Endothelial cell of umbilical vein (primary cell): Measurements from ENCODE around the gene CDC25A. TPM values are rescaled to one million over a fixed set of nuclear protein-coding genes. Genes with fewer than 3 reads are reported as not detected.

Experiments used
- BruUV-seq: library from RNA; stranded (reverse); fragments of 400-500 nt; replicated peaks from 2 replicates; lab custom pipeline; 2021; lab: Mats Ljungman, UMichigan
- CTCF ChIA-PET: fragments of 300-600, 350-600 bp; sonication (Branson Sonifier 250); formaldehyde crosslinking; loops from one replicate; lab custom pipeline; 2021; ENCODE audit warnings: antibody characterized with exemption, inconsistent platforms; lab: Charles Lee
- POLR2A ChIA-PET: fragments of 300-600, 350-600 bp; sonication (Branson Sonifier 250); formaldehyde crosslinking; loops from one replicate; lab custom pipeline; 2021; ENCODE audit warnings: antibody characterized with exemption, inconsistent platforms; lab: Charles Lee
- DNase-seq: peaks from one replicate; pipeline ENCODE4 v3.0.0-alpha.2; 2011; ENCODE audit warnings: low read depth, low spot score
- FAIRE-seq: peaks from 2 replicates; lab custom pipeline; 2011; peaks lifted over from hg19 to GRCh38; lab: Jason Lieb, UNC
- H2AFZ ChIP-seq: 2 replicates; pipeline ENCODE4 v1.6.0; 2012; ENCODE audit warnings: low read depth, low read length, control low read depth, inconsistent platforms
- H3K27ac ChIP-seq: 2 replicates; pipeline ENCODE4 v1.5.1; 2011; ENCODE audit warnings: low read depth, mild to moderate bottlenecking, control low read depth, low read length, moderate library complexity; ENCODE audit not compliant: insufficient read depth
- H3K27me3 ChIP-seq, 2 experiments: 2 replicates each; pipeline versions ENCODE4 v1.6.0 to v1.6.1; 2011; ENCODE audit warnings: low read length in 2 of 2, mixed read lengths in 1 of 2; ENCODE audit not compliant: control insufficient read depth in 2 of 2, insufficient read depth in 2 of 2
- H3K36me3 ChIP-seq, 2 experiments: 2 replicates in 1 of 2; 3 replicates in 1 of 2; pipeline ENCODE4 v1.5.1; 2011; ENCODE audit warnings: low read length in 2 of 2, mild to moderate bottlenecking in 1 of 2, moderate library complexity in 1 of 2; ENCODE audit not compliant: control insufficient read depth in 2 of 2, insufficient read depth in 2 of 2; ENCODE audit errors: extremely low read depth in 1 of 2
- H3K4me1 ChIP-seq: 3 replicates; pipeline ENCODE4 v1.5.1; 2011; ENCODE audit warnings: mild to moderate bottlenecking, low read length; ENCODE audit not compliant: control insufficient read depth, insufficient read depth; ENCODE audit errors: extremely low read depth
- H3K4me2 ChIP-seq: 2 replicates; pipeline ENCODE4 v1.6.1; 2011; ENCODE audit warnings: low read length, control low read depth, mixed read lengths; ENCODE audit not compliant: insufficient read depth
- H3K4me3 ChIP-seq, 3 experiments: fragments of 200-600 bp in 1 of 3; sonication (generic), shearing (Covaris generic) in 1 of 3; replicated peaks in 1 of 3; 2 replicates each; pipeline ENCODE4 v1.5.1; 2011 to 2016; ENCODE audit warnings: control low read depth in 3 of 3, low read length in 3 of 3, mild to moderate bottlenecking in 2 of 3, inconsistent platforms in 1 of 3, low read depth in 1 of 3, moderate library complexity in 1 of 3; ENCODE audit not compliant: insufficient read depth in 1 of 3
- H3K79me2 ChIP-seq: 2 replicates; pipeline ENCODE4 v1.6.0; 2012; ENCODE audit warnings: low read length, inconsistent platforms; ENCODE audit not compliant: control insufficient read depth, insufficient read depth
- H3K9ac ChIP-seq: replicated peaks from 2 replicates; pipeline ENCODE3; 2011; ENCODE audit warnings: low read length, control low read depth; ENCODE audit not compliant: insufficient read depth; ENCODE audit errors: extremely low read depth
- H3K9me1 ChIP-seq: replicated peaks from 3 replicates; pipeline ENCODE4 v1.6.0; 2011; ENCODE audit warnings: mild to moderate bottlenecking, low read length; ENCODE audit not compliant: control insufficient read depth, insufficient read depth; ENCODE audit errors: extremely low read depth
- H3K9me3 ChIP-seq: replicated peaks from 2 replicates; pipeline ENCODE4 v1.5.1; 2012; ENCODE audit warnings: low read length, inconsistent platforms; ENCODE audit not compliant: control insufficient read depth, insufficient read depth
- H4K20me1 ChIP-seq: replicated peaks from 2 replicates; pipeline ENCODE3; 2011; ENCODE audit warnings: mild to moderate bottlenecking, low read length; ENCODE audit not compliant: control insufficient read depth, insufficient read depth; ENCODE audit errors: extremely low read depth
- EZH2 ChIP-seq: IDR thresholded peaks from 2 replicates; pipeline ENCODE4 v1.6.1; 2012; ENCODE audit warnings: borderline replicate concordance, low read depth, mild to moderate bottlenecking, moderate library complexity, low read length, inconsistent platforms; ENCODE audit not compliant: severe bottlenecking
- FOS ChIP-seq: IDR thresholded peaks from 2 replicates; pipeline ENCODE4 v1.6.1; 2011; ENCODE audit warnings: mild to moderate bottlenecking, low read length, moderate library complexity, borderline replicate concordance; ENCODE audit not compliant: insufficient read depth
- GATA2 ChIP-seq: IDR thresholded peaks from 2 replicates; pipeline ENCODE4 v1.7.0; 2011; ENCODE audit warnings: low read depth, mild to moderate bottlenecking, moderate library complexity, mixed read lengths, low read length; ENCODE audit not compliant: insufficient read length, insufficient read depth
- JUN ChIP-seq: IDR thresholded peaks from 2 replicates; pipeline ENCODE4 v1.6.1; 2011; ENCODE audit warnings: borderline replicate concordance, low read depth; ENCODE audit not compliant: insufficient read length, insufficient read depth
- MYC ChIP-seq: IDR thresholded peaks from one replicate; pipeline ENCODE4 v1.6.1; 2011; ENCODE audit warnings: mild to moderate bottlenecking, low read depth, low read length
- POLR2A ChIP-seq: IDR thresholded peaks from 2 replicates; pipeline ENCODE4 v1.6.1; 2012; ENCODE audit warnings: low read depth, mild to moderate bottlenecking, control low read depth, low read length
- POLR2AphosphoS5 ChIP-seq: IDR thresholded peaks from 2 replicates; pipeline ENCODE4 v1.6.1; 2012; ENCODE audit warnings: low read depth, mild to moderate bottlenecking, control low read depth, low read length, moderate library complexity; ENCODE audit not compliant: insufficient read depth
- dilution Hi-C: fragments of 300-500 bp; cut with MboI; formaldehyde crosslinking; loops from one replicate; pipeline ENCODE4 v1.15.0; 2019; ENCODE audit warnings: low sequenced_read_pairs; ENCODE audit not compliant: extremely low pct_ligation_motif_present
- intact Hi-C: fragments of 100-400 bp; cut with micrococcal nuclease; formaldehyde crosslinking; loops from one replicate; pipeline ENCODE4 v1.10.0; 2022
- polyA plus RNA-seq, 4 experiments: library from polyadenylated mRNA; depleted of rRNA in 3 of 4; stranded (reverse) in 3 of 4; unstranded in 1 of 4; fragments of >200 nt; gene quantifications; 2 replicates each; pipeline versions ENCODE4 v1.2.1 to v1.2.3, GENCODE V29; 2011 to 2012; ENCODE audit warnings: missing spikeins in 1 of 4
- total RNA-seq: library from RNA; stranded (reverse); gene quantifications from 2 replicates; pipeline ENCODE4 v1.2.3, GENCODE V29; 2021
- TF ChIP-seq, protein P1 (sequence below), 2 donors: IDR thresholded peaks; 1 replicate in 1 of 2; 2 replicates in 1 of 2; pipeline ENCODE4 v1.5.1; 2011; ENCODE audit warnings: low read length in 2 of 2, mild to moderate bottlenecking in 2 of 2, moderate library complexity in 2 of 2, control low read depth in 1 of 2, inconsistent platforms in 1 of 2, low read depth in 1 of 2; ENCODE audit not compliant: insufficient read depth in 1 of 2; ENCODE audit errors: extremely low read depth in 1 of 2
- TF ChIP-seq, protein P2 (sequence below): IDR thresholded peaks from 2 replicates; pipeline ENCODE4 v1.6.1; 2011; ENCODE audit not compliant: insufficient read depth, insufficient read length

CDC25A gene
- total and polyA plus RNA-seq, 2 donors (not counting 3 experiments of a cell fraction or from before 2014, with no cell fraction given), result 5.5 to 18.4 TPM

DNA sequence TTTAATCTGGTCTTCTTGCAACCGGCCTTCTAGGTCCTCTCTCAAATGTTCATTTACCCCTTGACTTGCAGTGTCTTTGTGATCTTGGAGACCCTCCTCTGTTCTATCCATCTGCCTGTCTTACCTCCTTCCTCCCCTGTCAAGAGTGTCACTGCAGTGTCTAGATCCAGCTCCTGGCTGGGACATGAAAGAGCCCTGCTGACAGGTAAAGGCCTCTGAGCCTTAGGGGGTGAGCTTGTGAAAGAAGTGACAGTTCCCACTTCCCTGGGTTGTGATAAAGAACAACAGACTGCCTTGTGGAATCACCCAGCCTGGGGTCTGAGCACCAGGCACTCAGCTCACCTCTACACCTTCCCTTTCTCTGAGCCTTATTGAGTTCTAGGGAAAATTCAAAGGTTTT lies 68.0 kb downstream of the CDC25A start:
- TF ChIP-seq, protein P1, sequence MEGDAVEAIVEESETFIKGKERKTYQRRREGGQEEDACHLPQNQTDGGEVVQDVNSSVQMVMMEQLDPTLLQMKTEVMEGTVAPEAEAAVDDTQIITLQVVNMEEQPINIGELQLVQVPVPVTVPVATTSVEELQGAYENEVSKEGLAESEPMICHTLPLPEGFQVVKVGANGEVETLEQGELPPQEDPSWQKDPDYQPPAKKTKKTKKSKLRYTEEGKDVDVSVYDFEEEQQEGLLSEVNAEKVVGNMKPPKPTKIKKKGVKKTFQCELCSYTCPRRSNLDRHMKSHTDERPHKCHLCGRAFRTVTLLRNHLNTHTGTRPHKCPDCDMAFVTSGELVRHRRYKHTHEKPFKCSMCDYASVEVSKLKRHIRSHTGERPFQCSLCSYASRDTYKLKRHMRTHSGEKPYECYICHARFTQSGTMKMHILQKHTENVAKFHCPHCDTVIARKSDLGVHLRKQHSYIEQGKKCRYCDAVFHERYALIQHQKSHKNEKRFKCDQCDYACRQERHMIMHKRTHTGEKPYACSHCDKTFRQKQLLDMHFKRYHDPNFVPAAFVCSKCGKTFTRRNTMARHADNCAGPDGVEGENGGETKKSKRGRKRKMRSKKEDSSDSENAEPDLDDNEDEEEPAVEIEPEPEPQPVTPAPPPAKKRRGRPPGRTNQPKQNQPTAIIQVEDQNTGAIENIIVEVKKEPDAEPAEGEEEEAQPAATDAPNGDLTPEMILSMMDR (IDR thresholded peaks at IDR 0.05; ENCODE audit: extremely low read depth in 1 of 2, insufficient read depth in 1 of 2, low read depth in 1 of 2, low read length in 2 of 2), result no peak
- no peak for TF ChIP-seq EZH2
- TF ChIP-seq GATA2, result no peak
- TF ChIP-seq FOS, result no peak
- no peak for TF ChIP-seq POLR2A
- TF ChIP-seq, protein P2, sequence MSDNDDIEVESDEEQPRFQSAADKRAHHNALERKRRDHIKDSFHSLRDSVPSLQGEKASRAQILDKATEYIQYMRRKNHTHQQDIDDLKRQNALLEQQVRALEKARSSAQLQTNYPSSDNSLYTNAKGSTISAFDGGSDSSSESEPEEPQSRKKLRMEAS, result no peak
- TF ChIP-seq MYC, result no peak
- no peak for TF ChIP-seq POLR2AphosphoS5
- no peak for TF ChIP-seq JUN
- CTCF ChIA-PET, result no interaction called here
- Histone ChIP-seq H3K27me3 (no peaks in the 10 kb centered on the region), H4K20me1 (no peaks in the 10 kb centered on the region), H3K36me3 (no peaks in the 10 kb centered on the region), H3K9me1 (no peaks in the 10 kb centered on the region), H3K27ac (no peak overlapping the region), H3K4me1 (no peaks in the 10 kb centered on the region), H3K9me3 (no peaks in the 10 kb centered on the region), H3K79me2 (no peaks in the 10 kb centered on the region), H3K4me2 (no peak overlapping the region), H2AFZ (no peak overlapping the region), H3K4me3 (no peak overlapping the region), H3K9ac (no peak overlapping the region)
- intact Hi-C loops, result no loop called here
- DNase-seq (no peak), FAIRE-seq (no peak)
- dilution Hi-C loops, result no loop called here
- POLR2A ChIA-PET, result no interaction called here
- BruUV-seq, result no TSS peak
